GM23338 (cell line): ENCODE results near the gene TBX10.
A peak's percentile ranks its signal among the peaks of the same experiment; 100 is the strongest.

ENCODE experiments used
- CREB1 ChIP-seq: fragments of 250-450 bp; sonication (Bioruptor Pico); IDR thresholded peaks from 2 replicates; pipeline ENCODE4 v1.5.0; 2020; ENCODE audit warnings: low read depth, mild to moderate bottlenecking, moderate library complexity
- CTCF ChIP-seq, 2 experiments: fragments of 200-600 bp in 1 of 2; sonication (generic) in 1 of 2; conservative IDR thresholded peaks; 2 replicates each; pipeline versions ENCODE4 v1.5.1 to v1.6.1; 2016 to 2017; ENCODE audit warnings: antibody characterized with exemption in 2 of 2, low read depth in 2 of 2, mild to moderate bottlenecking in 2 of 2, moderate library complexity in 1 of 2
- ETS1 ChIP-seq: IDR thresholded peaks from 2 replicates; pipeline ENCODE4 v1.6.1; 2016; ENCODE audit warnings: antibody characterized with exemption
- EZH2 ChIP-seq: fragments of 200-600 bp; sonication (generic); IDR thresholded peaks from one replicate; pipeline ENCODE4 v1.8.0; 2017; ENCODE audit warnings: antibody characterized with exemption, mild to moderate bottlenecking, low read depth; ENCODE audit not compliant: unreplicated experiment
- EZH2phosphoT487 ChIP-seq: fragments of 200-600 bp; sonication (generic); IDR thresholded peaks from one replicate; pipeline ENCODE4 v1.8.1; 2018; ENCODE audit warnings: antibody characterized with exemption; ENCODE audit not compliant: unreplicated experiment
- JUNB ChIP-seq: IDR thresholded peaks from one replicate; pipeline ENCODE4 v1.6.1; 2016; ENCODE audit warnings: antibody characterized with exemption; ENCODE audit not compliant: unreplicated experiment
- POLR2AphosphoS5 ChIP-seq: IDR thresholded peaks from 2 replicates; pipeline ENCODE4 v1.6.1; 2016; ENCODE audit warnings: antibody characterized with exemption, low read depth
- REST ChIP-seq: IDR thresholded peaks from one replicate; pipeline ENCODE4 v1.6.1; 2018; ENCODE audit warnings: antibody characterized with exemption; ENCODE audit not compliant: unreplicated experiment
- STAT1 ChIP-seq: IDR thresholded peaks from one replicate; pipeline ENCODE4 v1.6.1; 2016; ENCODE audit warnings: antibody characterized with exemption; ENCODE audit not compliant: unreplicated experiment

GRCh38 chr11:67614730-67615714, 24.5 kb downstream of the TBX10 start:
- TF ChIP-seq EZH2 (no peak), CTCF (conservative IDR thresholded peaks at IDR 0.05; ENCODE audit: low read depth in 2 of 2) (peak; percentile 64 to 87), REST (no peak), POLR2AphosphoS5 (no peak), STAT1 (no peak), ETS1 (no peak), EZH2phosphoT487 (no peak), JUNB (no peak), CREB1 (CRISPR knock-in tag) (no peak)
